Calu3 (cell line): ENCODE measurements around the gene VAMP5. TPM values are rescaled to one million over a fixed set of nuclear protein-coding genes. Genes with fewer than 3 reads are reported as not detected.
A peak's percentile ranks its signal among the peaks of the same experiment; 100 is the strongest.

ENCODE experiments used
- BruUV-seq: library from RNA; stranded (reverse); fragments of 400-500 nt; replicated peaks from 2 replicates; lab custom pipeline; 2021; lab: Mats Ljungman, UMichigan
- CTCF ChIA-PET: fragments of 300-600 bp; sonication (Branson Sonifier 250); formaldehyde crosslinking; loops from one replicate; lab custom pipeline; 2022; ENCODE audit warnings: antibody characterized with exemption; lab: Charles Lee
- DNase-seq: peaks from one replicate; pipeline ENCODE4 v3.0.0; 2022
- H3K27ac Mint-ChIP-seq: one replicate; pipeline ENCODE4 v1.8.0; 2022; ENCODE audit warnings: mixed read lengths; ENCODE audit not compliant: unreplicated experiment
- H3K27me3 Mint-ChIP-seq: one replicate; pipeline ENCODE4 v1.8.0; 2022; ENCODE audit warnings: mixed read lengths; ENCODE audit not compliant: unreplicated experiment
- H3K36me3 Mint-ChIP-seq: one replicate; pipeline ENCODE4 v1.8.0; 2022; ENCODE audit warnings: mild to moderate bottlenecking, moderate library complexity, mixed read lengths; ENCODE audit not compliant: insufficient read depth, unreplicated experiment
- H3K4me1 Mint-ChIP-seq: one replicate; pipeline ENCODE4 v1.8.0; 2022; ENCODE audit warnings: mild to moderate bottlenecking, low read depth, mixed read lengths; ENCODE audit not compliant: unreplicated experiment
- H3K4me3 Mint-ChIP-seq: one replicate; pipeline ENCODE4 v1.8.0; 2022; ENCODE audit warnings: mild to moderate bottlenecking, low read depth, moderate library complexity, mixed read lengths; ENCODE audit not compliant: unreplicated experiment
- H3K9me3 Mint-ChIP-seq: one replicate; pipeline ENCODE4 v1.8.0; 2022; ENCODE audit warnings: low read depth, mixed read lengths; ENCODE audit not compliant: unreplicated experiment
- intact Hi-C: fragments of 100-400 bp; cut with micrococcal nuclease; formaldehyde crosslinking; loops from one replicate; pipeline ENCODE4 v1.10.0; 2022; ENCODE audit not compliant: unreplicated experiment
- total RNA-seq: library from RNA; stranded (reverse); gene quantifications from 2 replicates; pipeline ENCODE4 v1.2.3, GENCODE V29; 2022
- TF ChIP-seq, protein P1 (sequence below): fragments of 200-600 bp; IDR thresholded peaks from one replicate; pipeline ENCODE4 v1.8.0; 2022; ENCODE audit warnings: antibody characterized with exemption; ENCODE audit not compliant: unreplicated experiment

VAMP5 gene
- total RNA-seq, 1 experiment from 2014 or later = 10.0 TPM

DNA sequence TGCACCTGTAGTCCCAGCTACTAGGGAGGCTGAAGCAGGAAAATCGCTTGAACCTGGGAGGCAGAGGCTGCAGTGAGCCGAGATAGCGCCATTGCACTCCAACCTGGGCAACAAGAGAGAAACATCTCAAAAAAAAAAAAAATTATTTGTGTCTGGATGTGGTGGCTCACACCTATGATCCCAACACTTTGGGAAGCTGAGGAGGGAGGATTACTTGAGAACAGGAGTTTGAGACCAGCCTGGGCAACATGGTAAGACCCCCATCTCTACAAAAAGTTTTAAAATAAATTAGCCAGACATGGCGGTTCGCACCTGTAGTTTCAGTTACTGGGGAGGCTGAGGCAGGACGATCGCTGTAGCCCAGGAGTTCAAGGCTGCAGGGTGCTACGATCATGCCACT lies 8.5 kb upstream of the VAMP5 start:
- intact Hi-C loops = no loop called here
- peaks cover 23% of the 10 kb centered on the region for H3K27me3 Mint-ChIP-seq
- TF ChIP-seq, protein P1, sequence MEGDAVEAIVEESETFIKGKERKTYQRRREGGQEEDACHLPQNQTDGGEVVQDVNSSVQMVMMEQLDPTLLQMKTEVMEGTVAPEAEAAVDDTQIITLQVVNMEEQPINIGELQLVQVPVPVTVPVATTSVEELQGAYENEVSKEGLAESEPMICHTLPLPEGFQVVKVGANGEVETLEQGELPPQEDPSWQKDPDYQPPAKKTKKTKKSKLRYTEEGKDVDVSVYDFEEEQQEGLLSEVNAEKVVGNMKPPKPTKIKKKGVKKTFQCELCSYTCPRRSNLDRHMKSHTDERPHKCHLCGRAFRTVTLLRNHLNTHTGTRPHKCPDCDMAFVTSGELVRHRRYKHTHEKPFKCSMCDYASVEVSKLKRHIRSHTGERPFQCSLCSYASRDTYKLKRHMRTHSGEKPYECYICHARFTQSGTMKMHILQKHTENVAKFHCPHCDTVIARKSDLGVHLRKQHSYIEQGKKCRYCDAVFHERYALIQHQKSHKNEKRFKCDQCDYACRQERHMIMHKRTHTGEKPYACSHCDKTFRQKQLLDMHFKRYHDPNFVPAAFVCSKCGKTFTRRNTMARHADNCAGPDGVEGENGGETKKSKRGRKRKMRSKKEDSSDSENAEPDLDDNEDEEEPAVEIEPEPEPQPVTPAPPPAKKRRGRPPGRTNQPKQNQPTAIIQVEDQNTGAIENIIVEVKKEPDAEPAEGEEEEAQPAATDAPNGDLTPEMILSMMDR = no peak
- H3K36me3 Mint-ChIP-seq = peaks cover 27% of the 10 kb centered on the region
- BruUV-seq = no TSS peak
- H3K27ac Mint-ChIP-seq = no peak overlapping the region
- no peaks in the 10 kb centered on the region for H3K9me3 Mint-ChIP-seq
- H3K4me3 Mint-ChIP-seq = no peak overlapping the region
- DNase-seq = no peak
- CTCF ChIA-PET = interaction anchor here (0.6 to 2.6 kb wide), 2 partner anchors 14 to 20 kb away, joined by 3 to 11 read pairs; partner anchors contain the start of genes GGCX and RNF181
- H3K4me1 Mint-ChIP-seq = peaks cover 27% of the 10 kb centered on the region

DNA sequence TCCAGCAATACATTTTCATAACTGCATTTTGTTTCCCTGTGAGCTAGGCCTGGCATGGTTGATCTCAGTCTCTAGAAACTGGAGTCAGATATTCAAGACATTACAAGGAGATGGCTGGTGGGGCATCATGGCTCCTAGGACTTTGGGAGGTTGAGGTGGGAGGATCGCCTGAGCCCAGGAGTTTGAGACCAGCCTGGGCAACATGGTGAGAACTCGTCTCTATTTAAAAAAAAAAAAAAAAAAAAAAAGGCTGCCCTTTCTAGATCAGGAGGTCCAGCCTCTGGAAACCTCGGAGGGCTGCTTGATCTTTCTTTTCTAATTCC lies 7.2 kb upstream of the VAMP5 start:
- H3K27ac Mint-ChIP-seq = peak overlapping the region; percentile 70
- BruUV-seq = no TSS peak

DNA sequence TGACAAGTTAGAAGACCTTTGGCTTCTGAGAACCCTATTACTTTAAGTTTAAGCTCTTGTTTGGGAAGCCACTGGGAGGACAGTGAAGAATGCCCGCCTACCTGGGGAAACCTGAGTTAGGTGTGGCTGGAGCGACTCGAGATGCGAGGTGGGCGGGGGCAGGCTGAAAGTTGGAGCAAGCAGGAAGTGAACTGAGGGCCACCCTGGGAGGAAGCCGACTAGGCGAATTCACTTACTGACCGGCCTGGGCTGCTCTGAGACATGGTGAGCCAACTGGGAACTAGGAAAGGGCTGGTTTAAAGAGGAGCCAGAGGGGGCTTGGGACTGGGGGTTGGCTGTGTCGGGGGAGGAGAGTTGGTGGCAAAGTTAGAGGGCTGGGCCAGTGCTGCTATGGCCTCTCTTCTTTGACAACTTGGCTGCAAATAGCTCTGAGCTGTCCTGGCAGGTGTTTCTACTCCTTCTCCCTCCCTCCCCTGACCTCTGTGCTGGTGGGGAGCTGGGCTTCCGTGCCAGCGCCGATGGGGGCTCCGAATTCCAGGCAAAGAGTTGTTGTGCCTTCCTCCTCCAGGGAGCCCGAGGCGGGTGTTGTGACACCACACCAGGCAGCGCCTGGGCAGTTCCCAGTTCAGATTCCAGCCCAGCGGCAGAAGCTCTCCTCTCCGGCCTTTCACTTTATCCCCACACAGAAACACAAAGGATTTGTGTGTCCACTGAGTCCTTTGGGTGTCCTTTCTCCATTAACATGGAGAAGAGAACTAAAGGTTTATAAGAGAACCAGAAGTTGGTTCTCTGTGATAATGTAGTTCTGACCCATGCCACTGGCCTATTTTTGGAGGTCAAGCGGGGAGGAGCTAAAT lies 6.6 kb upstream of the VAMP5 start, which contains the start of gene VAMP8:
VAMP8 (plus strand) TSS at position 201 of the 857 bp plus-strand sequence; CDS start at position 262, 61 bp downstream.
- BruUV-seq = TSS peak; percentile 63
- intact Hi-C loops = no loop called here
- CTCF ChIA-PET = interaction anchor here (0.7 to 2.6 kb wide), 7 partner anchors 18 to 332 kb away, joined by 4 to 11 read pairs (median 7); partner anchors contain the start of gene RNF181
- H3K27ac Mint-ChIP-seq = peak within 1 kb of the TSS; percentile 70
- H3K27me3 Mint-ChIP-seq = peaks cover 6% of the 10 kb centered on the region
- H3K4me3 Mint-ChIP-seq = peak within 1 kb of the TSS; percentile 88
- H3K4me1 Mint-ChIP-seq = peaks cover 22% of the 10 kb centered on the region
- TF ChIP-seq, protein P1 = no peak
- H3K36me3 Mint-ChIP-seq = peaks cover 27% of the 10 kb centered on the region
- H3K9me3 Mint-ChIP-seq = no peaks in the 10 kb centered on the region
- peak; percentile 88 for DNase-seq

More for the DNA sequence above, 7.2 kb upstream of the VAMP5 start:
- peaks cover 27% of the 10 kb centered on the region for H3K36me3 Mint-ChIP-seq
- intact Hi-C loops = no loop called here
- H3K27me3 Mint-ChIP-seq = peaks cover 12% of the 10 kb centered on the region
- H3K4me1 Mint-ChIP-seq = peaks cover 27% of the 10 kb centered on the region
- no peak for DNase-seq
- peak overlapping the region; percentile 88 for H3K4me3 Mint-ChIP-seq
- CTCF ChIA-PET = interaction anchor here (0.7 to 2.6 kb wide), 7 partner anchors 18 to 331 kb away, joined by 4 to 11 read pairs (median 7); partner anchors contain the start of gene RNF181
- TF ChIP-seq, protein P1 = no peak
- no peaks in the 10 kb centered on the region for H3K9me3 Mint-ChIP-seq

DNA sequence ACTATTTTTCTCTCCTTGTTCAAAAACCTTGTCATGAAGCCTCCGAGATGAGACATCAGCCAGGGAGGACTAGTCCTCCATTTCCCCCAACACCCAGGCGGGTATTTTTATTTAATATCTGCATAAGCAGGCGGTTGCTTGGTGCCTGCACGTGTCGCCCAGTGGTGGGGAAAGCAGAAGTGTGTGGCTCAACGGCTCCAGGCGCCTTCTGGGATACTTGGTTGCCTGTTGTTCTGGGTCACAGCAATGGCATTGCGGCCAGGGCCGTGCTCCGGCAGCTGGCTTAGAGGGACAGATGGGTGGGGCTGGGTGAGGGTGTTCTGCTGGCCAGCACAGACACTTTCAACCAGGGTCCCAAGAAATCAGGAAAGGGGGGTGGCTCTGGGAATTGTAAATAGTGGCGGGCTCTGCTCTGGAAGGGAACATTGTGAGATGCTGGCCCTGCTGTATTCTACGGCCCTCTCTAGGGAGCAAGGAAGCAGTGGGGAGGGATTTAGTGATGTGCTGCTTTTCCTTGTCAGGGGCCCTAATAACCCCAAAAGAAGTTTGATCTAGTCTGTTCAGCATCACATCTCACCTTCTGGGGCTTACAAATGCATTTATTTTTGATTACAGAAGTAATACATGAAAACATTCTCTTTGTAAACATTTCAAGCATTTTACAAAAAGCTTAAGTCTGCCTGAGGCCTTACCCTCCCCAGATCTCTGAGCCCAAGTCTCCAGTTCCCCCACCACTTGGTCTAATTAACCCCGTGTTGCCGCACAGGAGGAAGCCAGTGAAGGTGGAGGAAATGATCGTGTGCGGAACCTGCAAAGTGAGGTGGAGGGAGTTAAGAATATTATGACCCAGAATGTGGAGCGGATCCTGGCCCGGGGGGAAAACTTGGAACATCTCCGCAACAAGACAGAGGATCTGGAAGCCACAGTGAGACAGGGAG lies 5.7 kb upstream of the VAMP5 start:
- Mint-ChIP-seq H3K4me3 (peak overlapping the region; percentile 88), H3K27ac (peak overlapping the region; percentile 70), H3K27me3 (no peaks in the 10 kb centered on the region), H3K36me3 (peaks cover 27% of the 10 kb centered on the region), H3K4me1 (peaks cover 19% of the 10 kb centered on the region), H3K9me3 (no peaks in the 10 kb centered on the region)
- BruUV-seq = no TSS peak
- TF ChIP-seq, protein P1 = no peak
- DNase-seq = peak; percentile 18
- CTCF ChIA-PET = interaction anchor here (1.1 to 2.6 kb wide), 2 partner anchors 17 to 21 kb away, joined by 4 to 11 read pairs; partner anchors contain the start of gene RNF181
- intact Hi-C loops = no loop called here
